Muscle of leg (tissue), 11 donors: ENCODE data around the gene RYR1. TPM values are rescaled to one million over a fixed set of nuclear protein-coding genes. Genes with fewer than 3 reads are reported as not detected.

Experiments
- DNase-seq: peaks from one replicate; pipeline ENCODE4 v3.0.0; 2013
- H3K27ac ChIP-seq: one replicate; pipeline ENCODE4 v1.5.1; 2013; ENCODE audit warnings: mild to moderate bottlenecking, low read length, control low read depth
- H3K27me3 ChIP-seq: one replicate; pipeline ENCODE4 v1.6.1; 2013; ENCODE audit warnings: low read length; ENCODE audit not compliant: control insufficient read depth, insufficient read depth
- H3K36me3 ChIP-seq: one replicate; pipeline ENCODE4 v1.6.1; 2013; ENCODE audit warnings: low read length; ENCODE audit not compliant: control insufficient read depth, insufficient read depth
- H3K4me1 ChIP-seq: one replicate; pipeline ENCODE4 v1.6.1; 2013; ENCODE audit warnings: low read length; ENCODE audit not compliant: control insufficient read depth, insufficient read depth
- H3K4me3 ChIP-seq: one replicate; pipeline ENCODE4 v1.5.1; 2013; ENCODE audit warnings: low read length, control low read depth
- H3K9me3 ChIP-seq: replicated peaks from 2 replicates; pipeline ENCODE4 v1.6.1; 2013; ENCODE audit warnings: low read depth, low read length; ENCODE audit not compliant: control insufficient read depth
- WGBS: methylation state at CpG from one replicate; pipeline ENCODE4 v1.1.5; 2013; ENCODE audit warnings: missing lambda C conversion rate; ENCODE audit not compliant: insufficient coverage; 5-methylcytosine and 5-hydroxymethylcytosine counted together
- polyA plus RNA-seq, 8 donors: library from polyadenylated mRNA; unstranded; fragments of 120-200 nt; gene quantifications; one replicate each; pipeline versions ENCODE4 v1.2.1 to v1.2.3, GENCODE V29; 2013; ENCODE audit warnings: inconsistent platforms in 1 of 8, low replicate concordance in 1 of 8; ENCODE audit not compliant: insufficient read length in 8 of 8, insufficient read depth in 1 of 8
- total RNA-seq: library from RNA; stranded (reverse); fragments of 120-200 nt; gene quantifications from one replicate; pipeline ENCODE4 v1.2.4, GENCODE V29; 2013

Gene RYR1
- total and polyA plus RNA-seq, 9 donors: 145 to 817 (median 491) TPM

DNA sequence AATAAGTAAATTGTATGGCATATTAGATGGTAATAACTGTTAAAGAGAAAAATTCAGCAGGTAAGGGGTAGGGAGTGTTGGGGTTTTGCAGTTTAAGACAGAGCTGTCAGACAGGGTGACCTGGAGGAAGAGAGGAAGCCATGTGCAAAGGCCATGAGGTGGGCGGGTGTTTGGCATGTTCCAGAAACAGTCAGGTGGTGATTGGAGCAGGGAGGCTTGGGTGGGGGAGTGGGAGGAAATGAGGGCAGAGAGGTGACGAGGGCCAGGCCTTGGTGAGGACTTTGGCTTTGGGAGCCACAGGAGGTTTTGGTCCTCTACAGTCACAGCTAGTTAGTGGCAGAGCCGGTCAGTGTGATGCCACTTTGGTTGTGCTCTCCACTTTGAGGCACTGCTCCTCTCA, 20.1 kb downstream of the RYR1 start:
- H3K4me3 ChIP-seq: no peak overlapping the region
- 43% methylated on average over 1 of the region's 3 CpGs for WGBS
- peaks cover 68% of the 10 kb centered on the region for H3K36me3 ChIP-seq
- H3K27ac ChIP-seq: no peak overlapping the region
- no peaks in the 10 kb centered on the region for H3K9me3 ChIP-seq
- H3K27me3 ChIP-seq: no peaks in the 10 kb centered on the region
- no peaks in the 10 kb centered on the region for H3K4me1 ChIP-seq
- no peak for DNase-seq

GRCh38 chr19:38455031-38455430, 21.5 kb downstream of the RYR1 start:
- peak; percentile 37 for DNase-seq
- Histone ChIP-seq H3K9me3 (no peaks in the 10 kb centered on the region), H3K4me3 (no peak overlapping the region), H3K36me3 (peaks cover 68% of the 10 kb centered on the region), H3K27ac (no peak overlapping the region), H3K27me3 (no peaks in the 10 kb centered on the region), H3K4me1 (no peaks in the 10 kb centered on the region)
- WGBS: 69% methylated on average over 2 of the region's 4 CpGs

DNA sequence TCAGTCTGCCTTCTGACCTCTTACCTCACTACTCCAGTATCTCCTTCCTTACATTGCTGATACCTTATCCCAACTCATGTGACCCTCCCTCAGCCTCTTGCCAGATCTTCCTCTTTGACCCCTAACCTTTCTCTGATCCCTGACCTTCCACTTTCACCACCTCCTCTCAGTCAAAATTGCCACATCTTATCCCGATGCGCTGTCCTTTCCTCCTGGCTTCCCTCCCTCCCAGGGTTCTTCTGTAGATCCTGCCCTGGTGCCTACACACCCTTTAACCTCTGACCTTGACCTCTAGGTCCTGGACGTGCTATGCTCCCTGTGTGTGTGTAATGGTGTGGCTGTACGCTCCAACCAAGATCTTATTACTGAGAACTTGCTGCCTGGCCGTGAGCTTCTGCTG, 23.7 kb downstream of the RYR1 start:
- Histone ChIP-seq H3K4me1 (no peaks in the 10 kb centered on the region), H3K4me3 (no peak overlapping the region), H3K36me3 (peaks cover 64% of the 10 kb centered on the region), H3K9me3 (no peaks in the 10 kb centered on the region), H3K27me3 (no peaks in the 10 kb centered on the region), H3K27ac (no peak overlapping the region)
- no peak for DNase-seq
- WGBS: 75% methylated on average over 2 of the region's 5 CpGs

DNA sequence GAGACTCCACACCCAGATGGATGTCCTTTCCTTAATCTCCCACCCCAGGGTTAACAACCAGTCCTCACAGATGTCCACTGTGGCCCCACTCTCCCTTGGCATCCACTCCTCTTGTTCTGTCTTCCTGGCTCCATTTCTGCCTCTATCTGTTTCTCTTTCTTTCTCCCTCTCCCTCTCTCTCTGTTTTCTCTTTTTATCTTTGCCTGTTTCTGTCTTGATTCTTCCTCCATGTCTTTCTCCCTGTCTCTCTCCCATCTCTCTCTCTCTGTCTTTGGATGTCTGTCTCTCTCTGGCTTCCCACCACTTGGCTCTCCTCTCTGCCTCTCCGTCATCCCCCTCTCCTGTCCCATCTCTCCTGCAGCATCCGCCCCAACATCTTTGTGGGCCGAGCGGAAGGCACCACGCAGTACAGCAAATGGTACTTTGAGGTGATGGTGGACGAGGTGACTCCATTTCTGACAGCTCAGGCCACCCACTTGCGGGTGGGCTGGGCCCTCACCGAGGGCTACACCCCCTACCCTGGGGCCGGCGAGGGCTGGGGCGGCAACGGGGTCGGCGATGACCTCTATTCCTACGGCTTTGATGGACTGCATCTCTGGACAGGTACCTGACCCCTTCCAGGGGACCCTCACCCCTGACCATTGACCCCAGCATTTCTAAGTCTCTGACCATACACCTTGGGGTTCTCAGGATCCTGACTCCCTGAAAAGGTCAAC, 24.4 kb downstream of the RYR1 start:
- Histone ChIP-seq H3K27ac (no peak overlapping the region), H3K36me3 (peaks cover 61% of the 10 kb centered on the region), H3K4me3 (no peak overlapping the region), H3K27me3 (no peaks in the 10 kb centered on the region), H3K9me3 (no peaks in the 10 kb centered on the region), H3K4me1 (no peaks in the 10 kb centered on the region)
- DNase-seq: no peak
- WGBS: 90% methylated on average over 9 of the region's 15 CpGs

DNA sequence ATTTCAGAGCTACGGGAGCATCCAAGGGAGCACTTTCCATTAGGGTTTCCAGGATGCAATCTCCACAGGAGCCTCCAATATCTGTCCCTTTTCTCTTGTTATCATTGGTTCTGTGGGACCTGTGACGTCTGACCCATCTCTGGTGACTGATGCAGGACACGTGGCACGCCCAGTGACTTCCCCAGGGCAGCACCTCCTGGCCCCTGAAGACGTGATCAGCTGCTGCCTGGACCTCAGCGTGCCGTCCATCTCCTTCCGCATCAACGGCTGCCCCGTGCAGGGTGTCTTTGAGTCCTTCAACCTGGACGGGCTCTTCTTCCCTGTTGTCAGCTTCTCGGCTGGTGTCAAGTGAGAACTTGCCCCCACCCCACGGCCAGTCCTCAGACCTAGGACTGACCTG, 25.5 kb downstream of the RYR1 start:
- DNase-seq: no peak
- no peak overlapping the region for H3K4me3 ChIP-seq
- no peaks in the 10 kb centered on the region for H3K4me1 ChIP-seq
- no peak overlapping the region for H3K27ac ChIP-seq
- no peaks in the 10 kb centered on the region for H3K27me3 ChIP-seq
- H3K36me3 ChIP-seq: peaks cover 63% of the 10 kb centered on the region
- no peaks in the 10 kb centered on the region for H3K9me3 ChIP-seq
- WGBS: 88% methylated on average over 13 of the region's 13 CpGs

DNA sequence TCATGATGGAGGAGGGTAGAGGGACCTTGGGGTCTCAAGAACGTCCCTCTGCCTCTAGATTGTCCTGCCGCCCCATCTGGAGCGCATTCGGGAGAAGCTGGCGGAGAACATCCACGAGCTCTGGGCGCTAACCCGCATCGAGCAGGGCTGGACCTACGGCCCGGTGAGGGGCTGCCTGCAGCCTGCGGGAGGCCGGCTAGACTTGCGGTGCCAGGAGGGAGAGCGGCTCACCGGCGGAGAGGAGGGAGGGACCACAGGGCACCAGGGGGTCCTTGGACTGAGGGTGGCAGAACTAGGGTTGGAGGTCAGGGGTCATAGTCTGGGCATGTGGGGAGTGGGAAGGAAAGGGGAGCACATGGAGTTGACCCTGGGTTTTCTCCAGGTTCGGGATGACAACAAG, 29.9 kb downstream of the RYR1 start:
- H3K36me3 ChIP-seq: peaks cover 75% of the 10 kb centered on the region
- 91% methylated on average over 17 of the region's 18 CpGs for WGBS
- no peak overlapping the region for H3K27ac ChIP-seq
- H3K27me3 ChIP-seq: no peaks in the 10 kb centered on the region
- no peak overlapping the region for H3K4me3 ChIP-seq
- no peaks in the 10 kb centered on the region for H3K9me3 ChIP-seq
- no peaks in the 10 kb centered on the region for H3K4me1 ChIP-seq
- DNase-seq: no peak

DNA sequence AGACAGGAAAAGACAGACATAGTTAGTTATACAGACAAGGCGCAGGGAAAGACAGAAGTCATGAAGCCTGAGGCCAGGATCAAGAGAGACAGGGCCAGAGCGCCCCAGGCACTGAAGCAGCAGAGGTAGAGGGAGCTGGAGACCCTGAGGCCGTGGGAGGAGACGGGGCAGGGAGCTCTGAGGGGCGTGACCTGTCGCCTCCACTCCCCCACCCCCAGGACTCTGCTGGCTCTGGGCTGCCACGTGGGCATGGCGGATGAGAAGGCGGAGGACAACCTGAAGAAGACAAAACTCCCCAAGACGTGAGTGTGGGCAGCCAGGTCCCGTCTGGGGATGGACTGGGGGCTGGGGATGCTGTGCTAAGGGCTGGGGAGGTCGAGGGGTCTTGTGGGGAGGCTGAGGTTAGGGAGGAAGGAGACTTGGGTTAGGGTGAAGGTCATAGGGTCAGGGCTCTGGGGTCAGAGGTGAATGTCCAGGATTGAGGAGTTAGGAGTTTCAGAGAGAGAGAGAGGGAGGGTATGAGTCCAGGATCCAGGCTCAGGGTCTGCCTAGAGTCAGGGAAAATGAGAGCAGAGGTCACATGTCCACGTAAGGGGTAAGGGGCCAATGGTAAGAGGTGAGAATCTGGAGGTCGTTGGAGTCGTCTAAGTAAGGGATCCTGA, 31.1 kb downstream of the RYR1 start:
- Histone ChIP-seq H3K27ac (no peak overlapping the region), H3K4me3 (no peak overlapping the region), H3K36me3 (peaks cover 78% of the 10 kb centered on the region), H3K27me3 (no peaks in the 10 kb centered on the region), H3K9me3 (no peaks in the 10 kb centered on the region), H3K4me1 (no peaks in the 10 kb centered on the region)
- WGBS: 67% methylated on average over 12 of the region's 15 CpGs
- DNase-seq: no peak

GRCh38 chr19:38466050-38466449, 32.6 kb downstream of the RYR1 start:
- Histone ChIP-seq H3K4me3 (no peak overlapping the region), H3K27ac (no peak overlapping the region), H3K27me3 (no peaks in the 10 kb centered on the region), H3K9me3 (no peaks in the 10 kb centered on the region), H3K36me3 (peaks cover 79% of the 10 kb centered on the region), H3K4me1 (no peaks in the 10 kb centered on the region)
- no peak for DNase-seq
- 92% methylated on average over 26 of the region's 26 CpGs for WGBS

DNA sequence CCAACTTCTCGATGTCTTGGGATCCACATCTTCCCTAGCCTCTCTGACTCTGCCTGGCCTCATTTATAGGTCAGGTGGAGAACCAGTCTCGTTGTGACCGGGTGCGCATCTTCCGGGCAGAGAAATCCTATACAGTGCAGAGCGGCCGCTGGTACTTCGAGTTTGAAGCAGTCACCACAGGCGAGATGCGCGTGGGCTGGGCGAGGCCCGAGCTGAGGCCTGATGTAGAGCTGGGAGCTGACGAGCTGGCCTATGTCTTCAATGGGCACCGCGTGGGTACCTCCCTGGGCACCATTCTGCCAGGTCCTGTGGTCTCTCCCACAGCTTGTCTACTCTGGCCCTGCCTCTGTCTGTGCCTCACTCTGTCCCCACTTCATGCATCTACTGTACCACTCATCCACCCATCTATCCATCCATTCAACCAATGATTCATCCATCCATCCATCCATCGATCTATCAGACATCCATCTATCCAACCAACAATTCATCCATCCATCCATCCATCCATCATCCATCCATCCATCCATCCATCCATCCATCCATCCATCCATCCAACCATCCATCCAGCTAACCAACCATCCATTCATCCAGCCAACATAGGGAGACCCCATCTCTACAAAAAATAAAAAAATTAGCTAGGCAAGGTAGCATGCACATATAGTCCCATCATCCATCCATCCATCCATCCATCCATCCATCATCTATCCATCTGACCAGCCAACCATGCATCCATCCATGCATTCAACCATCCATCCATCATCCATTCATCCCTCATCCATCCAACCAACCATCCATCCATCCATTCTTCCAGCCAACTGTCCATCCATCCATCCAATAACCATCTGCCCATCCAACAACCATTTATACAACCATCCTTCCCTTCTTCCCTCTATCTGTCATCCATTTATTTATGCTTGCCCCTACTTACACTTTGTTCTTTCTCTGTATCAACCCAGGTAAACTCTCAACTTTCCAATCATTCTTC, 34.3 kb downstream of the RYR1 start:
- no peak for DNase-seq
- Histone ChIP-seq H3K36me3 (peaks cover 85% of the 10 kb centered on the region), H3K4me3 (no peak overlapping the region), H3K4me1 (no peaks in the 10 kb centered on the region), H3K27me3 (no peaks in the 10 kb centered on the region), H3K9me3 (no peaks in the 10 kb centered on the region), H3K27ac (no peak overlapping the region)
- 95% methylated on average over 17 of the region's 17 CpGs for WGBS

DNA sequence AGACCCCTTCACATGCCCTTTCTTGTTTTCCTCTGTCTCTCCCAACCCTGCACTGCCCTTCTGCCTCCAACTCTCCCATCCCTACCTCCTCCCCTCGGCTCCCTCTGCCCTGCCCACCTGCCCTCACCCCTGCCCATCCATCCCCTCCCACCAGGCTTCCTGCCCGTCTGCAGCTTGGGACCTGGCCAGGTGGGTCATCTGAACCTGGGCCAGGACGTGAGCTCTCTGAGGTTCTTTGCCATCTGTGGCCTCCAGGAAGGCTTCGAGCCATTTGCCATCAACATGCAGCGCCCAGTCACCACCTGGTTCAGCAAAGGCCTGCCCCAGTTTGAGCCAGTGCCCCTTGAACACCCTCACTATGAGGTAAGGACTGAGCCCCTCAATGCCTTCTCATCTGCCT, 35.7 kb downstream of the RYR1 start:
- peaks cover 87% of the 10 kb centered on the region for H3K36me3 ChIP-seq
- H3K9me3 ChIP-seq: no peaks in the 10 kb centered on the region
- H3K4me1 ChIP-seq: no peaks in the 10 kb centered on the region
- DNase-seq: no peak
- H3K27me3 ChIP-seq: no peaks in the 10 kb centered on the region
- H3K4me3 ChIP-seq: no peak overlapping the region
- H3K27ac ChIP-seq: no peak overlapping the region
- WGBS: 69% methylated on average over 5 of the region's 5 CpGs
